ENCODE data around the gene POU1F1.
"Not testable (repeated sequence)": the region's sequence is repeated elsewhere in the genome, so short reads cannot be mapped to it uniquely, and the experiment has no call there.

Gene POU1F1, protein sequence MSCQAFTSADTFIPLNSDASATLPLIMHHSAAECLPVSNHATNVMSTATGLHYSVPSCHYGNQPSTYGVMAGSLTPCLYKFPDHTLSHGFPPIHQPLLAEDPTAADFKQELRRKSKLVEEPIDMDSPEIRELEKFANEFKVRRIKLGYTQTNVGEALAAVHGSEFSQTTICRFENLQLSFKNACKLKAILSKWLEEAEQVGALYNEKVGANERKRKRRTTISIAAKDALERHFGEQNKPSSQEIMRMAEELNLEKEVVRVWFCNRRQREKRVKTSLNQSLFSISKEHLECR

DNA sequence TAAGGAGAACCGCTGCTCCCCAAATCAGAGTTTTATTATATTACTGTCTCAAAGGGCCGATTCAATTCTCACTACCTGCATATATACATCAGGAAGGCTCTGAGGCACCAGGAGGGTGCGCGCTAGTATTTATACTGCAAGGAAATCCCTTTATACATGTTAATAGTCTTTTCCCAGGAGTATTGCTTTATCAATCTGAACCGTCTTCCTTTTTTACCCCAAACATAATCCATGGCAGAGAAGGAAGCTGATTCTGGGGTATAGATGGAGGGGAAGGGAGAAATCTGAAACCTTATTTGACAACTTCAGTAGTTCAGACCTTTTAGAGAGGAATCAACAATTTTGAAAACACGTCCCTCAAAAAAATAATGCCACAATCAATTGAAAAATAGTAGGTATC lies at the start of gene POU1F1:
TSS of gene POU1F1 (minus strand) at position 101 of the 400 bp plus-strand sequence. CDS start 122 bp downstream, outside the sequence.
- DNase-seq (ENCODE audit: low spot score): no peak

DNA sequence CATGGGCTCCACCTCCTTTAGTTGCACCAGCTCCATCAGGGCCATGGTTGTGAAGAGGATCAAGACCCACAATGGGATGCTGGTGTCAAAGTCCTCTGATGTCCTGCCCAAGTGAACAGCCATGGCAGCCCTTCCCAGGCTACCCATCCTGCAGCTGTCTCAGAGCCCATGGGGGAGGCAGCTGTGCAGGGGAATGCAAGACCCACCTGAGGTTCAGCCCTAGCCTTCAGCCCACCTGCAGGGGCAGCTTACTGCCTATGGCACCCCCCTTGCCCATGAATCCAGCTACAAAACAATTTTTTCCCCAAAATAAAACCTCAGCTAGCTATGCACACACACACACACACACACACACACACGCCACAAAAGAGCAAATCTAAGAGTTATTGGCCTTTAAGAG lies 48.2 kb upstream of the POU1F1 start:
- no peak for DNase-seq (ENCODE audit: low spot score)

DNA sequence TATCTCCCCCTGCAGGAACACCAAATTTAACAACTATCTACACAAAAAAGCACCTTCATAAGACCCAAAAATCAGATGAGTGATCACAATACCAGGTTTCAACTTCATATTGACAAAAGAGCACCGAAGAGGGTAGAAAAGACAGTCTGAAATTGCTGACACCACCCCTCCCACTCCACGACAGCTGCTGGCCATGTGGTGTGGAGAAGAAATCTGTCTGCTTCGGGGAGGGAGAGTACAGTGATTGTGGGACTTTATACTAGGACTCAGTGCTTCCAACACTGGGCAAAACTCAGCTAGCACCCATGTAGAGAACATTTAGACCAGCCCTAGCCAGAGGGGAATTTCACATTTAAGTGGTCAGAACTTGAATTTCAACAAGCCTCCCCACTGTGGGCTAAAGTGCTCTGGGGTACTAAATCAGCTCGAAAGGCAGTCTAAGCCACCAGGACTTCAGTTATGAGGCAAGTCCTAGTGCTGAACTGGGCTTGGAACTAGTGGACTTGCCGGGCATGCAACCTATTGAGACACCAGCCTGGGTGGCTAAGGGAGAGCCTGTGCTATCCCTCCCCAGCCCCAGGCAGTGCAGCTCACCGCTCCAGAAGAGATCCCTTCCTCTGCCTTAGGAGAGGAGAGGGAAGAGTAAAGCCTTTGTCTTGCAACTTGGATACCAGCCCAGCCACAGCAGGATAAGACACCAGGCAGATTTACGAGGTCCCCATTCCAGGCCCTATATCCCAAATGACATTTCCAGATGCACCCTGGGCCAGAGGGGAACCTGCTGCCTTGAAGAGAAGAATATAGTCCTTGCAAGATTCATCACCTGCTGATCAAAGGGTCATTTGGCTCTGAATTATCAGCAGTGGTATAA lies 44.6 kb upstream of the POU1F1 start:
- no peak for DNase-seq (ENCODE audit: low spot score)

DNA sequence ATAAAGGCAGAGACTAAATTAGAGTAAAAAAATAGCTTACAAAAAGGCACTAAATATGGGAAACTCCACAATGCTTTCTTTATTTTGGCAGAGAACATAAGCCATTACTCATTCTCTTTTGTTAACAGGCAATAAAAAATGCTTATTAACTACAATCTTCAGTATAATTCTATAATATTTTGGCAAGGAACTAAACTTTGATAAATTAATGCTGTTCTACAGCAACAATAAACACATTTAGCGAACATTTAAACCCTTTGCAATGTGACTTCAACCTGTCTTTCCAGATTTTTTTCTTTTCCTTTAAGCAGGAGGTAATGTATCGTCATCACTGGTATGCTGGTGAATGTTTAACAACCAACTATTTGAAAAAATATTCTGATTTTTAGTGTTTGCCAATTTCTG lies 42.2 kb upstream of the POU1F1 start:
- no peak for DNase-seq (ENCODE audit: low spot score)

DNA sequence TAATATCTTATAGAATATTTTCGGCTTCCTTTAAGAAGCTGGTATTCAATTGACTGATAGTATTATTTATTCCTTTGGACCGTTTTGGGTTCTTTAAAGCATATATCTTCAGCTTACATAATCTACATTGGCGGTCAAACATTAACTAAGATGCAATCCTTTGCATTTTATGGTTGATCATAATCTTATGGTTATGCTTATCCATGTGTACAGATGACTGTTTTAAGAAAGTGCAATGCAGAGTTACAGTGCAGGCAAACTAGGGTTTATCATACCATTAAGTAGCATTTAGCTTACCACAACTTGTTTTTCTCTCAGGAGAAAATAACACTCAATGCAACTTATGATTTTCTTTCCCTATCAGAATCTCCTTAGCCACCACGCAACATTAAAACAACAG lies 41.4 kb upstream of the POU1F1 start:
- no peak for DNase-seq (ENCODE audit: low spot score)

DNA sequence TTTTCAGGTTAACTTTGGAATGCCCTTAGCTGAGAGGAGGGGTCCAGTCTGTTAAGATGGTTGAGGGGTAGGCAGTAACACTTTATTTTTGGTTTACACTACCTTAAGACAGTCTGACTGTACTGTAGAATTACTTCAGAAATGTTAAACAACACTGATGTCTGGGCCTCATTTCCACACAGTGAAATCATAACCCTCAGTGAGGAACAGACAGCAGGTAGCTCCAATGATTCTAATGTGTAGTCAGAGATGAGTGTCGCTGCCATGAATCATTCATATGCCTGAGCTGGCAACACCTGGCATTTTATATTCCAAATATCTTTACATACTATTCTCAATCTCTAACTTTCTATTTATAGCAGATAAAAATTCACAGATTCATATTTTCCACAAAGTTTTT lies 37.3 kb upstream of the POU1F1 start:
- no peak for DNase-seq (ENCODE audit: low spot score)

DNA sequence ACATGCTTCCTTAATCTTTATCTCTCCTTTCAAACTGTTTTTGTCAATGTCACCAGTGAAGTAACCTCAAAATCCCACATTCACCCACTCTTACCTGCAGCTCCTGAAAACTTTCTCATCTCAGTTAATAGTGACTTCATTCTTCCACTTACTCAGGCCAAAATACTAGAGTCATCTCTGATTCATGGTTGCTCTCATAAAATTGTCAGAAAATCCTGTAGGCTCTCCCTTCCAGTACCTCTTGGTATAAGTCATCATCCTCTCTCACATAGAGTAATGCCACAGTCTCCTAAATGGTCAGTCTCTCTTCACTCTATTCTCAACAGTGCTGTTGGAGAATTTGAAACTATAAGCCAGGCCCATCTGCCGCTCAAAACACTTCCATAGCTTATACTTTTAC lies 34.9 kb upstream of the POU1F1 start:
- no peak for DNase-seq (ENCODE audit: low spot score)

DNA sequence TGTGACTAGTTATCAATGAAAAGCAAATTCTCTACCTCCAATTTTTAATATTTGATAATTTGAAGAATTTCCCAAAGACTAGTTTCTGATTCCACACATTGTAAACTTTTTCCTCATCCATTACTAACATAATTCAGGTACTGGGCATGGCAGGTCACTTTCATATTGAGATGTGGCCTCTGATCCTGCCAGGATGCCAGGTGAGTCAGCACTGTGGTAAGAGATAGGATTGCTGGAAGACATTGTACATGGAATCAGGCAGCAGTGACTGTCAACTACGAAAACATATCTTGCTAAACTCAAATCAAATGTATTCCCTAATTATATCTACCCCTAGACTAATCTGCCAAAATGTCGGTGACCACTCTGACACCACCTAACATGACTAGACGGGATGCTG lies 33.2 kb upstream of the POU1F1 start:
- DNase-seq (ENCODE audit: low spot score): no peak

DNA sequence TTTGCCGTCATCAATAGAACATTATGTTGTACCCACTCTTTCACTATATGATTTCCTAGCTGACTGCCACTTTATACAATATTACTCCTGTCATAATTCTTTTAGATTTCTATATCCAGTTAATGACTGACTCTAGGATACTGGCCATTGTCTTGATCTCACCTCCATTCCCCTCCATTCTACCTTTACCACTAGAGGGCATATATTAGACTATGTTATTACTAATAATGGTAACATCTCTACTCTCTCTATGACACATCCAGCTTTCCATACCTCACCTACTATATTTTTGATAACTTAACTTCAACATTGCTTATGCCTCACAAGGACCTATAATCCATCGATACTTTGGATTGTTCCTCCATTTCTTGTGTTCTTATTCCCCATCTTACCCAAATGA lies 31.4 kb upstream of the POU1F1 start:
- no peak for DNase-seq (ENCODE audit: low spot score)

DNA sequence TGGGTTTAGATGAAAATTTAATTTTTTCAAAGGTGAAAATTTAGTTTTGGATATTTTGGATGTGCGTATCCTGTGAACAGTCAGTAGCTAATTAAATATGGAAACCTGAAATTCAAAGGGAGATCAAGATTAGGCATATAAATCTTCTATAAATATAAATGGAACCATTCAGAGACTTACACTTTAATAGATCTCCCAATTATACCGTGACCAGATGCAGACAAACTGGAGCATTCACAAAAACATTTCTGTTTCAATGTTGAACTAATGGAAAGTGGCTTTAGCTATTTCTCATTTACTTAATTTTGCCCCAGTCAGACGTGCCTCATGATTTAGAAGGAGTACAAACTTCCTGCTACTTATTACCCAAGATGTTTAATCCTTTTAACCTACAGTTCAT lies 29.1 kb upstream of the POU1F1 start:
- no peak for DNase-seq (ENCODE audit: low spot score)

DNA sequence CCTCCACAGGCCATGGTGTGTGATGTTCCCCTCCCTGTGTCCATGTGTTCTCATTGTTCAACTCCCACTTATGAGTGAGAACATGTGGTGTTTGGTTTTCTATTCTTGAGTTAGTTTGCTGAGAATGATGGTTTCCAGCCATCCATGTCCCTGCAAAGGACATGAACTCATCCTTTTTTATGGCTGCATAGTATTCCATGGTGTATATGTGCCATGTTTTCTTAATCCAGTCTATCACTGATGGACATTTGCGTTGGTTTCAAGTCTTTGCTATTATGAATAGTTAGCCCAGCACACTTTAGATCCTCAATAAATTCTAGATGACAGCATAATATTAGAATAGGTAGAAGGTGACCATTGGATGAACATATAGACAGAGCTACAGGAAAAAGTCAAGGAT lies 28.6 kb upstream of the POU1F1 start:
- not testable (repeated sequence) for DNase-seq (ENCODE audit: low spot score)

DNA sequence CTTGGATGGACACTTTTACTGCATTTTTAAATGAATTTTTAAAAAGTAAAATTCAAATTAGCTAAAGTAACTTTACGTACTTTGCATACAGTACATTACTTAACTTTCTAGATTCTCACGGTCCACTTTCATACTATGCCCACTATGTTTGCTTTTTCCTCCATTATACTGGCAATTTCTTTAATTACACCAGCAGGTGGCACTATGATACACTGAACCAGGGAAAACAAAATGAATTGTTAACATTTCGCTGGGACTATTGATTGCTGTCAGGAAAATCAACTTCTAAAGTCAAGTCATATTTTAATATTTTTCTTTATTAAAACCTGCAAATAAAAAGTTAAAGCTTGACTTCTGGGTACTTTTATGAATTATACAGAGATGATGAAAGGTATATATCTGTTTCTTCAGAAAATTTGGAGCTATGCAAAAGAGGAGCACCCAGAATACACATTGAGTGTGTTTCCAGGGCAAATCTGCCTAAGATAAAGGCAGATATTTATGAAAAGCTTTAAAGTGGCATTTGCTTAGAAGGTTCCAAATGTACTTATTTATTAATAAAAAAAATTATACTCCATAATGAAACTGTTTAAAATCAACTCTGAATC lies 21.8 kb upstream of the POU1F1 start:
- DNase-seq (ENCODE audit: low spot score): peak; percentile 53

DNA sequence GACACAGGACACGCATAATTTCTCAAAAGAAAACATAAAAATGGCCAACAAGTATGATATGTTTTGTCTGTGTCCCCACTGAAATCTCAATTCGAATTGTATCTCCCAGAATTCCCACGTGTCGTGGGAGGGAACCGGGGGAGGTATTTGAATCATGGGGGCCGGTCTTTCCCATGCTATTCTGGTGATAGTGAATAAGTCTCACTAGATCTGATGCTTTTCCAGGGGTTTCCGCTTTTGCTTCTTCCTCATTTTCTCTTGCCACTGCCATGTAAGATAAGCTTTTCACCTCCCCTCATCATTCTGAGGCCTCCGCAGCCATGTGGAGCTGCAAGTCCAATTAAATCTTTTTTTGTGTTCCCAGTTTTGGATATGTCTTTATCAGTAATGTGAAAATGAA lies 12.1 kb upstream of the POU1F1 start:
- DNase-seq (ENCODE audit: low spot score): no peak

DNA sequence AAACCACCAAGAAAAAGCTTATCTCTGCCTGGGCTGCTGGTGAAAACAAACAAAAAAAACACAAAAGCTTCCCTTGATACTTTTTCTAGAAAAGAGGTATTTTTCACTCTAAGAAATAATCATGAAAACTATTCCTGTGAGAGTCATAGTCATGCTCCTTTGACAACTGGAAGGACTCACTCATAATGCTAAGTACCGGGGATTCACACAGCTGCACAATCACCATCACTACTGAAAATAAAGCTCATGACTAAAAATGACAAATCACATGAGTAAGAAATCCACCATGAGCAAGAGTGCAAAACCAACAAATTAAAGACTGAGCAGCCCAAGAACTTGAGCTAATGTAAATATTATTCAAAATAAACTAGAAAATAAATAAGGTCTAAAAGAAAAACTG lies 10.6 kb upstream of the POU1F1 start:
- DNase-seq (ENCODE audit: low spot score): no peak

DNA sequence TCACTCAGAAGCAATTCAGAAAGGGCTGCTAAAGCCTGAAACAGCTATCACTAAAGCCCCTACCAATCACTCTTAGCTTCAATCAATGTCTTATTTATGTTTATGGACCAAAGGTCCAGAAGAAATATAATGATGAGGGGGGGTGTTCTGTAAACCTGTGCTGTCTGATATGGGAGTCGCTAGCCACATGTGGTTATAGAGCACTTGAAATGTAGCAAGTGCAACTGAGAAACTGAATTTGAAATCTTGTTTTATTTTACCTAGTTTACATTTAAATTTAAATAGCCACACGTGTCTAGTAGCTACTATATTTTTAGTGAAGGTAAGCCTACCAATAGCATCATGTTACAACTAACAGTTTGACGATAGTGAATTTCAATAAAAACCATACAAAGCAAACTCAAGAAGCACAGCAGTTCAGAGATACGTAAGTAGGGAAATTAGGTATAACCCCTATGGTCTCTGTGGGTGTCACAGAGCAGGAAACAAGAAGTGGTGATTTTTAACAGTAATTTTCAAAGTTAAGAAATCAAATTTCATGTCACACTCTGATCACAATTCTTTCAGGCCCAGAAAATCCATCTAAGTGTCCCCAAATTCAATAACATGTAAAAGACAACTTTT lies 3.6 kb downstream of the POU1F1 start:
- no peak for DNase-seq (ENCODE audit: low spot score)

DNA sequence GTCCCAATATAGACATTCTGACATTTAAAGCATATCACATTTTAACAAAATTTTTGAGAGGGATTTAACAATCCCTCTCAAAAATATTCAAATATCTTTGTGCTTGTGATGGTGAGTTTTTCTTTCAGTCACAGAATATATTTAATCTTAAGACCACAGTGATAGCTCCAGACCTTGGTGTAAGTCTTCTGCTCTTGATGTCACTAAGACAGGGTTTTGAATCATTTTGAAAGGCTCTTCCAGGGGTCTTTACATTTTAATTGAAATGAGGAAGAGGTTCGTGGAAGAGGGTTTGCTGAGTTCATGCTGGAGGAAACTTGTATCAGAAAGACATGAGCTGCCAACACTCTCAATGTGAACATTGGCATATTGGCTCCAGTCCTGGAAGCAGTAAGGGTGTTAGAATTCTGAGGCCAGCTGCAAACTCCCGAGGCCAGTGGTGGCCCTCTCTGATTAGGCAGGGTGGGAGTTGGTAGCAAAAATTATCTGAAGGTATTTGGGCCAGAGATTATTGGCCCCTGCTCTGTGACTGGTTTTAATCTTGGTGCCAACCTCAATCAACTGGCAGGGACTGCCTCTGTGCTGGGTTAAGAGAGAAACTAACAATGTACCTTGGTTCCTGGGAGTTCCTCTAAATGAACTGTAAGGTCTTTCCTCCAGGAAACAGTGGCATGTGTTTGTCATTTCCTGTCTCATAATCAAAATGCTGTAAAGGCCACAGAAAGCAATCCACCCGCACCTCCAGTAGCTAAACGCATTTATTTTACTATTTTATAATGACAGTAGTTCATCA lies 5.3 kb downstream of the POU1F1 start:
- peak; percentile 68 for DNase-seq (ENCODE audit: low spot score)

DNA sequence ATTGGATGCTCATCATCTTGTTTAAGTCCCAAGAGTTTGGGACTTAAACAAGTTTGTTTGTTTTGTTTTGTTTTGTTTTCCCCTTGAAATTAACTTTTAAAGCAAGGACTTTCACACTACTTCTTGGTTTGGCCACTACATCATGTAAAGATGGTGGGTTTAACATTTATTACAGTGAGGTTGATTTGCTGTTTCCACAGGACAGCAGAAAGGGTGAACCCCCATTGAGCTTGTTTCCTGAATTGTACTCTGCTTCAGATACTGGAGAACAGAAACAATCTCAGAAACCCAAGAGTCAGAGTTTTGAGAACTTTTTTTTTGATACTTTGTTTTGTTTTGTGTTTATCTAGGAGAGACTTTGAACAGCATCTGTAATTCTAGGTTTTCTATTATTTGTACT lies 6.7 kb downstream of the POU1F1 start:
- no peak for DNase-seq (ENCODE audit: low spot score)

DNA sequence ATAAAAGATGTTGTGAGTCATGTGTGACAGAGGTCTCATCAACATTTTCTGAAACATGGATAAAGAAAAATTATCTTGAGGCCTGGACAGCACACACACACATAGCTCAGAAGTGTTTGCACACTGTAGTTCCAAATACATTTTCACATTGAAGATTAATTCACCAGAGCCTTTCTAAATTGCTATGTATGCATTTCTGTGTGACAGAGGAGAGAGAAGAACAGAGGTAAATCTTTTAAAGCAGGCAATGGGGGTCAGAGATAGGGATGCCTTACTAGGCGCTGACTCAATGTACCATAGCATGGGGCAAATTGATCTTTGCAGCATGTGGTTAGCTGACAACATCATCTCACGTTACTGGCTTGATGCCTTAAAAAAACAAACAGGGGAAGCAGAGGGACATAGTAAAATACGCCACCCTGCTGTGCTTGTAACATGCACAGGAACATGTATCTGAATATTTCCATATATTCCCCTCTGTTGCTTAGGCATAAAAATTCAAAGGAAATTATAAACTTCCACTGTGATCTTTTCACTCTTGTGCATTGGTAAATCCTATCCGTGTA lies 7.7 kb downstream of the POU1F1 start:
- no peak for DNase-seq (ENCODE audit: low spot score)

DNA sequence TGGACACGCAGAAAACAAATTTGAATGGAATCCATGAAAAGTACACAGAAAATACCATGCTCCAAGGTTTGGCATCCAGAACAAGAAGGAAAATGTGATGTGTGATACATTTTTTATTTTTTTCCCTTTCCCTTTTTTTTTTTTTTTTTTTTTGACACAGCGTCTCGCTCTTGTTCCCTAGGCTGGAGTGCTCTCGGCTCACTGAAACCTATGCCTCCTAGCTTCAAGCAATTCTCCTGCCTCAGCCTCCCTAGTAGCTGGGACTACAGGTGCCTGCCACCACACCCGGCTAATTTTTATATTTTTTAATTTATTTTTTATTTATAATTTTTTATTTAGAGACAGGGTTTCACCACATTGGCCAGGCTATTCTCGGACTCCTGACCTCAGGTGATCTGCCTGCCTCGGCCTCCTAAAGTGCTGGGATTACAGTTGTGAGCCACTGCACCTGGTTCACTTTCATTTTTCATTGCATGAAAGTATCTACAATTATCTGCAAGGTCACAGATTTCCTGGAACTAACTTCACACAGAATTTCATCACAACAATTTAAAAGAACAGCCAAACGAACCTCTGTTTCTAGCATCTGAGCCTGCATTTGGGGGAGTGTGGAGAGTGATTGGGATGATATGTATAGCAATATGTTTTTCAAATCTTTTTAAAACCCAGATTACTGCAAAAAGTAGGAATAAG lies 8.3 kb downstream of the POU1F1 start:
- no peak for DNase-seq (ENCODE audit: low spot score)

DNA sequence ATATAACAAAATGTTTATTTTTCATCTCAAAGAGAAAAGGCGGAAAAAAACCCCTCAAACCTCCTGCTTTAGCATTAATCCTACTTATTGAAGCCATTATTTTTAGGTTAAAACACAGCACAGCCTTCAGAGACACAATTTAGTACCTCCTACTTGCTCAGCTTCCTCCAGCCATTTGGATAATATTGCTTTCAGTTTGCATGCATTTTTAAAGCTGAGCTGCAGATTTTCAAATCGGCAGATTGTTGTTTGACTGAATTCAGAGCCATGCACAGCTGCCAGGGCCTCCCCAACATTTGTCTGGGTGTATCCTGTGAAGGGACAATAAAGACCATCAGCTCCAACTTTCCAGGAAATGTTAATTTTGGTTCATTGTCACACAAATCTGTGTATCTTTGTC lies 14.5 kb downstream of the POU1F1 start:
- no peak for DNase-seq (ENCODE audit: low spot score)

DNA sequence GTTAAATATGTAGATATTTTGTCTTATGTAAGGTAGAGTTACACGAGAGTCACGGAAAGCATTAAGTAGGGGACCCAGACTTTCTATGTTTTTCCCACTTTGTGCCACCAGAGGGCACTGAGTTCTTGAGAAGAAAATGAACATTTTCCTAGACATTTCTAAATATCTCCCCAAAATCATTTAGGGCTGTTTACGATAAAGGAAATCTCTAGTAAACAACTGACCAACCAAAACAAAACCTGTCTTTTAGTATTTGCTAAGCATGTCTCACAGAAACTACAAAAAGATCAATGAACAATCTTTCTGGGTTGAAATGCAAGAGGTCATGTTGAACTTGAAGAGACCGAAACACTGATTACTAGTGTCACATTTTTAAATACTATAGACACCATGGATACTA lies 16.1 kb downstream of the POU1F1 start:
- DNase-seq (ENCODE audit: low spot score): peak; percentile 44
